LNCAP (cell line): ENCODE measurements around the gene MALRD1.

Experiments
- TF ChIP-seq, protein P1 (sequence below): fragments of 450-650 bp; IDR thresholded peaks from 2 replicates; pipeline ENCODE4 v1.5.1; 2017; ENCODE audit warnings: mild to moderate bottlenecking

The MALRD1 gene

GRCh38 chr10:19638182-19638895, 589.7 kb downstream of the MALRD1 start:
- TF ChIP-seq, protein P1, sequence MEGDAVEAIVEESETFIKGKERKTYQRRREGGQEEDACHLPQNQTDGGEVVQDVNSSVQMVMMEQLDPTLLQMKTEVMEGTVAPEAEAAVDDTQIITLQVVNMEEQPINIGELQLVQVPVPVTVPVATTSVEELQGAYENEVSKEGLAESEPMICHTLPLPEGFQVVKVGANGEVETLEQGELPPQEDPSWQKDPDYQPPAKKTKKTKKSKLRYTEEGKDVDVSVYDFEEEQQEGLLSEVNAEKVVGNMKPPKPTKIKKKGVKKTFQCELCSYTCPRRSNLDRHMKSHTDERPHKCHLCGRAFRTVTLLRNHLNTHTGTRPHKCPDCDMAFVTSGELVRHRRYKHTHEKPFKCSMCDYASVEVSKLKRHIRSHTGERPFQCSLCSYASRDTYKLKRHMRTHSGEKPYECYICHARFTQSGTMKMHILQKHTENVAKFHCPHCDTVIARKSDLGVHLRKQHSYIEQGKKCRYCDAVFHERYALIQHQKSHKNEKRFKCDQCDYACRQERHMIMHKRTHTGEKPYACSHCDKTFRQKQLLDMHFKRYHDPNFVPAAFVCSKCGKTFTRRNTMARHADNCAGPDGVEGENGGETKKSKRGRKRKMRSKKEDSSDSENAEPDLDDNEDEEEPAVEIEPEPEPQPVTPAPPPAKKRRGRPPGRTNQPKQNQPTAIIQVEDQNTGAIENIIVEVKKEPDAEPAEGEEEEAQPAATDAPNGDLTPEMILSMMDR: no peak

GRCh38 chr10:19638896-19639233, 590.3 kb downstream of the MALRD1 start:
- TF ChIP-seq, protein P1: no peak

GRCh38 chr10:19640566-19641263, 592.1 kb downstream of the MALRD1 start:
- TF ChIP-seq, protein P1: no peak

DNA sequence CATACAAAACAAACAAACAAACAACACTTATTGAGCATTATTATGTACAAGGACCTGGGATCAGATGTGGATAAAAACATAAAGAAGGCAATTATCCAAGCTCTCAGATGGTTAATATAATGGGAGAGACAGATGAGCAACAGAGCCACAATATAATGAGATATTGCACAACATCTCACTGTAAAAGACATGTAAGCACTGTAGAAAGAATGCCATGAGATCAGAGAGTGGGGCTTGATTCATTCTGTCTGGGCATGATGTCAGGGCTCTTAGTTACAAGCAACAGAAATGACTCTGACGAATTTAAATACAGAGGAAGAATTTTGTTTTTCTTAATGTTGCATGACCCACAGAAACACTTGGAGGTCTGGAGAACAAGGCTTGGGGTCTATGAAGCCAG, 602.9 kb downstream of the MALRD1 start:
- TF ChIP-seq, protein P1: no peak

- TF ChIP-seq, protein P1: no peak
These were observed 604.1 kb downstream of the MALRD1 start for GRCh38 chr10:19652750-19653149.

DNA sequence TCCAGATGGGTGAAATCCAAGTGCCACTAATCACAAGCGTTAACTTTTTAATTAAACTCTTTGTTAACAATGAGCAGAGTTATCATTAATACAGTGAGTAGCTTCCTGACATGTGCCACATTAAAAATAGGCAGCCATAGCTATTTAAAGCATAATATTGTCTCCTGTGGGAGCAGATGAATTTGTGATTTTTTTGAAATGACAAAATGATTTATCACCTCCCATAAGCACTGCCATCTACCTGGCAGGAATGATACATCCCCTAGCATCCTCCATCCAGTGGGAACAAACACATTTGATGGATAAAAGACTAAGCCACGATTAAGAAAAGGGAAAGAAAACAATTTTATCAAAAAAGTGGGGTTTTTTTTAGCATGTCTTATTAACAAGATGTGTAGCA, 605.3 kb downstream of the MALRD1 start:
- TF ChIP-seq, protein P1: no peak

GRCh38 chr10:19654576-19654975, 606.0 kb downstream of the MALRD1 start:
- TF ChIP-seq, protein P1: no peak
